HepG2 (cell line): ENCODE measurements around the gene TSPAN18. TPM values are rescaled to one million over a fixed set of nuclear protein-coding genes. Genes with fewer than 3 reads are reported as not detected.
A peak's percentile ranks its signal among the peaks of the same experiment; 100 is the strongest.

Experiments
- ATAC-seq: fragments of 200-7000 bp; cut with Tn5 transposase; 3 replicates; pipeline ENCODE4 v1.9.1; 2020; ENCODE audit warnings: mild to moderate bottlenecking, moderate library complexity
- BruUV-seq: library from RNA; stranded (reverse); fragments of 400-500 nt; replicated peaks from 2 replicates; lab custom pipeline; 2021; lab: Mats Ljungman, UMichigan
- CTCF ChIA-PET: fragments of 300-600 bp; formaldehyde crosslinking; extraction: SDS; loops from one replicate; lab custom pipeline; 2021; ENCODE audit warnings: low total read pairs, inconsistent platforms, low intra/inter-chr PET ratio; lab: Yijun Ruan, JAX
- POLR2A ChIA-PET: fragments of 350-600 bp; sonication (Branson Sonifier 250); formaldehyde crosslinking; loops from one replicate; lab custom pipeline; 2020; ENCODE audit warnings: antibody characterized with exemption, inconsistent platforms; lab: Yijun Ruan, JAX
- DNase-seq: peaks from one replicate; pipeline ENCODE4 v3.0.0-alpha.2; 2015; ENCODE audit warnings: low spot score
- FAIRE-seq: peaks from 3 replicates; lab custom pipeline; 2011; peaks lifted over from hg19 to GRCh38; lab: Jason Lieb, UNC
- H2AFZ ChIP-seq: one replicate; pipeline ENCODE4 v1.6.1; 2011; ENCODE audit warnings: low read length, inconsistent platforms
- H3K27ac ChIP-seq: fragments of 300-600 bp; 3 replicates; pipeline ENCODE4 v1.8.0; 2011; ENCODE audit warnings: mixed run types, mild to moderate bottlenecking, mixed read lengths, low read length, inconsistent platforms; ENCODE audit not compliant: insufficient read depth; ENCODE audit errors: extremely low read length
- H3K27me3 ChIP-seq, 2 experiments: fragments of 200-600 bp in 1 of 2; 2 replicates in 1 of 2; 3 replicates in 1 of 2; pipeline versions ENCODE4 v1.6.0 to v1.8.0; 2011; ENCODE audit warnings: low read length in 2 of 2, mild to moderate bottlenecking in 2 of 2, moderate library complexity in 2 of 2, inconsistent platforms in 1 of 2; ENCODE audit not compliant: insufficient read depth in 2 of 2, control insufficient read depth in 1 of 2
- H3K36me3 ChIP-seq, 2 experiments: fragments of 200-600 bp in 1 of 2; replicated peaks in 1 of 2; 2 replicates in 1 of 2; 3 replicates in 1 of 2; pipeline versions ENCODE4 v1.5.1 to v1.8.0; 2011; ENCODE audit warnings: low read length in 2 of 2, inconsistent platforms in 1 of 2; ENCODE audit not compliant: insufficient read depth in 2 of 2, control insufficient read depth in 1 of 2
- H3K4me1 ChIP-seq: 2 replicates; pipeline ENCODE4 v1.5.1; 2012; ENCODE audit warnings: low read length, inconsistent platforms; ENCODE audit not compliant: insufficient read depth
- H3K4me2 ChIP-seq: 2 replicates; pipeline ENCODE4 v1.6.0; 2011; ENCODE audit warnings: low read depth, low read length, inconsistent platforms
- H3K4me3 ChIP-seq, 3 experiments: fragments of 200-600 bp in 1 of 3; sonication (generic), shearing (Covaris generic) in 1 of 3; replicated peaks in 1 of 3; 2 replicates each; pipeline ENCODE4 v1.5.1; 2011 to 2016; ENCODE audit warnings: low read length in 3 of 3, inconsistent platforms in 2 of 3, low read depth in 2 of 3, mild to moderate bottlenecking in 2 of 3, control low read depth in 1 of 3, mixed read lengths in 1 of 3; ENCODE audit not compliant: insufficient read depth in 1 of 3
- H3K79me2 ChIP-seq: one replicate; pipeline ENCODE4 v1.6.1; 2011; ENCODE audit warnings: low read length, inconsistent platforms; ENCODE audit not compliant: insufficient read depth
- H3K9ac ChIP-seq: 2 replicates; pipeline ENCODE4 v1.6.0; 2011; ENCODE audit warnings: mild to moderate bottlenecking, low read depth, low read length, inconsistent platforms; ENCODE audit not compliant: insufficient read depth
- H3K9me3 ChIP-seq: 2 replicates; pipeline ENCODE4 v1.5.1; 2012; ENCODE audit warnings: mild to moderate bottlenecking, low read length
- H4K20me1 ChIP-seq: 2 replicates; pipeline ENCODE4 v1.6.0; 2011; ENCODE audit warnings: inconsistent platforms, mild to moderate bottlenecking, low read length, moderate library complexity; ENCODE audit not compliant: insufficient read depth
- EHMT2 ChIP-seq: fragments of 200-600 bp; sonication (generic); IDR thresholded peaks from 2 replicates; pipeline ENCODE4 v1.7.0; 2017; ENCODE audit warnings: antibody characterized with exemption, low read depth, low read length, borderline replicate concordance
- EZH2 ChIP-seq: conservative IDR thresholded peaks from 2 replicates; pipeline ENCODE4 v1.6.1; 2012; ENCODE audit warnings: mild to moderate bottlenecking, low read depth, low read length, moderate library complexity
- GATA4 ChIP-seq: sonication (generic); IDR thresholded peaks from 2 replicates; pipeline ENCODE4 v1.6.1; 2016; ENCODE audit warnings: antibody characterized with exemption, low read depth, borderline replicate concordance
- NFE2 ChIP-seq: sonication (generic); formaldehyde crosslinking; IDR thresholded peaks from 2 replicates; pipeline ENCODE4 v1.4.0; 2020; ENCODE audit warnings: missing genetic modification reagents
- REL ChIP-seq: sonication (generic); formaldehyde crosslinking; conservative IDR thresholded peaks from 2 replicates; pipeline ENCODE4 v1.8.0; 2022; ENCODE audit warnings: mild to moderate bottlenecking, missing genetic modification reagents, moderate library complexity
- ZNF749 ChIP-seq: sonication (generic); formaldehyde crosslinking; IDR thresholded peaks from 2 replicates; pipeline ENCODE4 v1.8.0; 2022; ENCODE audit warnings: mild to moderate bottlenecking, missing genetic modification reagents, moderate library complexity, borderline replicate concordance
- WGBS: methylation state at CpG from one replicate; pipeline ENCODE4 v1.1.6; 2017; ENCODE audit warnings: low lambda C conversion rate; 5-methylcytosine and 5-hydroxymethylcytosine counted together
- in situ Hi-C: cut with HindIII; loops from 2 replicates; pipeline ENCODE4 v1.10.0; 2017; ENCODE audit warnings: low pct_unique_long_range_greater_than_20kb; ENCODE audit not compliant: extremely low pct_ligation_motif_present
- intact Hi-C: fragments of 100-400 bp; cut with micrococcal nuclease; formaldehyde crosslinking; loops from one replicate; pipeline ENCODE4 v1.10.0; 2022; ENCODE audit not compliant: unreplicated experiment
- polyA plus RNA-seq, 8 experiments: library from polyadenylated mRNA; depleted of rRNA in 3 of 8; stranded (reverse) in 7 of 8; unstranded in 1 of 8; fragments of >200 nt; fragmentation: Illumina TruSeq in 4 of 8; extraction: Trizol in 4 of 8; gene quantifications; 2 replicates each; pipeline versions ENCODE4 v1.2.1 to v1.2.3, GENCODE V29; 2011 to 2016; ENCODE audit warnings: low read depth in 4 of 8, missing spikeins in 1 of 8, mixed read lengths in 1 of 8; ENCODE audit not compliant: insufficient read depth in 1 of 8
- total RNA-seq, 5 experiments: library from RNA; depleted of rRNA; stranded (reverse); fragments of >200 nt; fragmentation: Illumina TruSeq; extraction: Trizol; gene quantifications; 2 replicates each; pipeline ENCODE4 v1.2.3, GENCODE V29; 2016; ENCODE audit warnings: low read depth in 1 of 5
- TF ChIP-seq, protein P1 (sequence below): sonication (generic); formaldehyde crosslinking; IDR thresholded peaks from 2 replicates; pipeline ENCODE4 v1.8.0; 2022; ENCODE audit warnings: mild to moderate bottlenecking, missing genetic modification reagents, moderate library complexity
- TF ChIP-seq, protein P2 (sequence below): sonication (generic); formaldehyde crosslinking; IDR thresholded peaks from 2 replicates; pipeline ENCODE4 v1.8.1; 2022; ENCODE audit warnings: low read depth, mild to moderate bottlenecking, missing genetic modification reagents
- TF ChIP-seq, protein P3 (sequence below): sonication (generic); formaldehyde crosslinking; IDR thresholded peaks from 2 replicates; pipeline ENCODE4 v1.4.0; 2020; ENCODE audit warnings: mild to moderate bottlenecking, low read depth, missing genetic modification reagents
- TF ChIP-seq, protein P4 (sequence below): sonication (generic); formaldehyde crosslinking; IDR thresholded peaks from 2 replicates; pipeline ENCODE4 v1.8.0; 2023; ENCODE audit warnings: mild to moderate bottlenecking, missing genetic modification reagents

The TSPAN18 gene
- total and polyA plus RNA-seq, 2 of the 13 experiments (the other 11 are each of a cell fraction or from before 2014, with no cell fraction given): not detected

DNA sequence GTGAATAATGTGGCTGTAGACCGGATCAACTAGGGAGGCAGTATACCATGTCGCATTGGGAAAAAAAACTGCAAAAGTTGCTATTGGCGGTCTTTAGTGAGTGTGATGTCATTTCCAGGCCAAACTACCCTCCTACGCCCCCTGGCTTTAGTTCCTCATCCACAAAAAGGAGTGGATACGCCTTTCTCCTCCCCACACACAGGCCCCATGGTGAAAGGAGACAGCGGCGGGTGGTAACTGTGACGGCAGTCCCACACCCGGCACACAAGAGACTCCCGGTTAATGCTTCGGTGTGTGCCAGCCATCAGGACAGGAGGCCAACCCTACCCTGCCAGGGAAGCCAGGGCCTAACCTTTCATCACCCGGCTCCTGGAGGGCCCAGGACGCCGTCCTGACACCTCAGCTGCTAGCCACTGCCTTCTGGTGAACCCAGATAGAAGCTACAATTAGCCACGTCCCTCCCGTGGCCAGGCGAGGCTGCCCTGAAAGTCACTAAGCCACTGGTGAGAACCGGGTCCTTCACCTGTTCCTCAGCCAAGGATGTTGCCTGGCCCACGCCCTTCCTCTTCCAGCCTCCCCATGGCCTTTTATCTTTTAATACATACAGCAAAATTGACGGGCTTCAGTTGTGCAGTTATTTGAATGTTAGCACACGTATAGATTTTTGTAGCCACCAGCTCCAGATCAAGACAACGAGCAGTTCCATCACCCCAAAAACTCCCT is 213.1 kb downstream of the TSPAN18 start:
- H3K79me2 ChIP-seq: no peaks in the 10 kb centered on the region
- peak; percentile 20 for ATAC-seq
- H3K4me1 ChIP-seq: no peaks in the 10 kb centered on the region
- H4K20me1 ChIP-seq: no peaks in the 10 kb centered on the region
- in situ Hi-C loops: loop anchor here (5.0 to 10.0 kb wide), 2 partner anchors 167 to 395 kb away; no protein-coding TSS in a partner anchor
- 26% methylated on average over 9 of the region's 22 CpGs for WGBS
- H3K4me3 ChIP-seq: no peak overlapping the region
- H3K9ac ChIP-seq: no peak overlapping the region
- FAIRE-seq: no peak
- POLR2A ChIA-PET: no interaction called here
- no peak overlapping the region for H3K27ac ChIP-seq
- TF ChIP-seq, protein P1, sequence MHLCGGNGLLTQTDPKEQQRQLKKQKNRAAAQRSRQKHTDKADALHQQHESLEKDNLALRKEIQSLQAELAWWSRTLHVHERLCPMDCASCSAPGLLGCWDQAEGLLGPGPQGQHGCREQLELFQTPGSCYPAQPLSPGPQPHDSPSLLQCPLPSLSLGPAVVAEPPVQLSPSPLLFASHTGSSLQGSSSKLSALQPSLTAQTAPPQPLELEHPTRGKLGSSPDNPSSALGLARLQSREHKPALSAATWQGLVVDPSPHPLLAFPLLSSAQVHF (CRISPR knock-in tag): no peak
- TF ChIP-seq EZH2: peak; percentile 71; the same call in 1 of the 2 replicates
- no TSS peak for BruUV-seq
- H3K27me3 ChIP-seq: peaks cover 5 to 33% of the 10 kb centered on the region in 2 experiments; a peak in 3 of 5 replicates
- DNase-seq: peak; percentile 7
- intact Hi-C loops: no loop called here
- CTCF ChIA-PET: no interaction called here
- no peak overlapping the region for H2AFZ ChIP-seq
- no peaks in the 10 kb centered on the region for H3K9me3 ChIP-seq
- no peak overlapping the region for H3K4me2 ChIP-seq
- H3K36me3 ChIP-seq: no peaks in the 10 kb centered on the region

DNA sequence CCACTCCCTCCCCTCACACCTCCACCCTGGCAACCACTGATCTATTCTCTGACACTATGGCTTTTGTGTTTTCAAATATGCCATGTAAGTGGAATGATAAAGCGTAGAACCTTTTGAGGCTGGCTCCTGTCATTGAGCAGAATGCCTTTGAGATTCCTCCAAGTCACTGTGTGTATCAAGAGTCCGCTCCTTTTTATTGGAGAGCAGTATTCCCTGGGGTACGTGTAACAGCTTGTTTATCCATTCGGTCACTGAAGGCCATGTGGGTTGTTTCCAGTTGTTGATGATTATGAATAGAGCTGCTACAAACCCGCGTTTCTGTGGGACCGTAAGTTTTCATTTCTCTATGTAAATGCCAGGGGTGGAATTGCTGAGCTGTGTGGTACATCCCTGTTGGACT is 213.6 kb downstream of the TSPAN18 start:
- H3K4me3 ChIP-seq: no peak overlapping the region
- CTCF ChIA-PET: no interaction called here
- no peaks in the 10 kb centered on the region for H3K36me3 ChIP-seq
- H3K27me3 ChIP-seq: peaks cover 5 to 32% of the 10 kb centered on the region in 2 experiments; a peak in 3 of 5 replicates
- H3K9ac ChIP-seq: no peak overlapping the region
- TF ChIP-seq EHMT2 (no peak), GATA4 (no peak), ZNF749 (no peak), REL (CRISPR knock-in tag) (no peak), NFE2 (CRISPR knock-in tag) (no peak)
- TF ChIP-seq, protein P2, sequence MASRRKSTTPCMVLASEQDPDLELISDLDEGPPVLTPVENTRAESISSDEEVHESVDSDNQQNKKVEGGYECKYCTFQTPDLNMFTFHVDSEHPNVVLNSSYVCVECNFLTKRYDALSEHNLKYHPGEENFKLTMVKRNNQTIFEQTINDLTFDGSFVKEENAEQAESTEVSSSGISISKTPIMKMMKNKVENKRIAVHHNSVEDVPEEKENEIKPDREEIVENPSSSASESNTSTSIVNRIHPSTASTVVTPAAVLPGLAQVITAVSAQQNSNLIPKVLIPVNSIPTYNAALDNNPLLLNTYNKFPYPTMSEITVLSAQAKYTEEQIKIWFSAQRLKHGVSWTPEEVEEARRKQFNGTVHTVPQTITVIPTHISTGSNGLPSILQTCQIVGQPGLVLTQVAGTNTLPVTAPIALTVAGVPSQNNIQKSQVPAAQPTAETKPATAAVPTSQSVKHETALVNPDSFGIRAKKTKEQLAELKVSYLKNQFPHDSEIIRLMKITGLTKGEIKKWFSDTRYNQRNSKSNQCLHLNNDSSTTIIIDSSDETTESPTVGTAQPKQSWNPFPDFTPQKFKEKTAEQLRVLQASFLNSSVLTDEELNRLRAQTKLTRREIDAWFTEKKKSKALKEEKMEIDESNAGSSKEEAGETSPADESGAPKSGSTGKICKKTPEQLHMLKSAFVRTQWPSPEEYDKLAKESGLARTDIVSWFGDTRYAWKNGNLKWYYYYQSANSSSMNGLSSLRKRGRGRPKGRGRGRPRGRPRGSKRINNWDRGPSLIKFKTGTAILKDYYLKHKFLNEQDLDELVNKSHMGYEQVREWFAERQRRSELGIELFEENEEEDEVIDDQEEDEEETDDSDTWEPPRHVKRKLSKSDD (CRISPR knock-in tag): no peak
- TF ChIP-seq, protein P3, sequence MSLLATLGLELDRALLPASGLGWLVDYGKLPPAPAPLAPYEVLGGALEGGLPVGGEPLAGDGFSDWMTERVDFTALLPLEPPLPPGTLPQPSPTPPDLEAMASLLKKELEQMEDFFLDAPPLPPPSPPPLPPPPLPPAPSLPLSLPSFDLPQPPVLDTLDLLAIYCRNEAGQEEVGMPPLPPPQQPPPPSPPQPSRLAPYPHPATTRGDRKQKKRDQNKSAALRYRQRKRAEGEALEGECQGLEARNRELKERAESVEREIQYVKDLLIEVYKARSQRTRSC (CRISPR knock-in tag): no peak
- TF ChIP-seq, protein P4, sequence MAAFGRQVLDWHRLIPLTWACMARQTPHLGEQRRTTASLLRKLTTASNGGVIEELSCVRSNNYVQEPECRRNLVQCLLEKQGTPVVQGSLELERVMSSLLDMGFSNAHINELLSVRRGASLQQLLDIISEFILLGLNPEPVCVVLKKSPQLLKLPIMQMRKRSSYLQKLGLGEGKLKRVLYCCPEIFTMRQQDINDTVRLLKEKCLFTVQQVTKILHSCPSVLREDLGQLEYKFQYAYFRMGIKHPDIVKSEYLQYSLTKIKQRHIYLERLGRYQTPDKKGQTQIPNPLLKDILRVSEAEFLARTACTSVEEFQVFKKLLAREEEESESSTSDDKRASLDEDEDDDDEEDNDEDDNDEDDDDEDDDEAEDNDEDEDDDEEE (CRISPR knock-in tag): no peak
- BruUV-seq: no TSS peak
- FAIRE-seq (no peak), DNase-seq (no peak), ATAC-seq (no peak)
- no peak overlapping the region for H2AFZ ChIP-seq
- 10% methylated on average over 7 of the region's 7 CpGs for WGBS
- POLR2A ChIA-PET: no interaction called here
- intact Hi-C loops: no loop called here
- H4K20me1 ChIP-seq: no peaks in the 10 kb centered on the region
- no peak overlapping the region for H3K4me2 ChIP-seq
- in situ Hi-C loops: no loop called here
- H3K27ac ChIP-seq: no peak overlapping the region
- no peaks in the 10 kb centered on the region for H3K9me3 ChIP-seq
- no peaks in the 10 kb centered on the region for H3K79me2 ChIP-seq
- no peaks in the 10 kb centered on the region for H3K4me1 ChIP-seq
